ENCODE results near the gene IGF1. TPM values are rescaled to one million over a fixed set of nuclear protein-coding genes. Genes with fewer than 3 reads are reported as not detected.

IGF1 gene
- total RNA-seq, 2 donors from 2014 or later, result 15.8 to 44.8 TPM

- Histone ChIP-seq H3K4me3 (no peak overlapping the region), H3K27me3 (no peaks in the 10 kb centered on the region), H3K9me3 (no peaks in the 10 kb centered on the region), H3K36me3 (replicated peaks in 1 of 2; ENCODE audit: insufficient read depth in 1 of 2, low read depth in 2 of 2) (no peaks in the 10 kb centered on the region), H3K4me1 (no peaks in the 10 kb centered on the region), H3K27ac (no peak overlapping the region)
- TF ChIP-seq POLR2A (IDR thresholded peaks at IDR 0.05), result no peak
- TF ChIP-seq, protein P1, sequence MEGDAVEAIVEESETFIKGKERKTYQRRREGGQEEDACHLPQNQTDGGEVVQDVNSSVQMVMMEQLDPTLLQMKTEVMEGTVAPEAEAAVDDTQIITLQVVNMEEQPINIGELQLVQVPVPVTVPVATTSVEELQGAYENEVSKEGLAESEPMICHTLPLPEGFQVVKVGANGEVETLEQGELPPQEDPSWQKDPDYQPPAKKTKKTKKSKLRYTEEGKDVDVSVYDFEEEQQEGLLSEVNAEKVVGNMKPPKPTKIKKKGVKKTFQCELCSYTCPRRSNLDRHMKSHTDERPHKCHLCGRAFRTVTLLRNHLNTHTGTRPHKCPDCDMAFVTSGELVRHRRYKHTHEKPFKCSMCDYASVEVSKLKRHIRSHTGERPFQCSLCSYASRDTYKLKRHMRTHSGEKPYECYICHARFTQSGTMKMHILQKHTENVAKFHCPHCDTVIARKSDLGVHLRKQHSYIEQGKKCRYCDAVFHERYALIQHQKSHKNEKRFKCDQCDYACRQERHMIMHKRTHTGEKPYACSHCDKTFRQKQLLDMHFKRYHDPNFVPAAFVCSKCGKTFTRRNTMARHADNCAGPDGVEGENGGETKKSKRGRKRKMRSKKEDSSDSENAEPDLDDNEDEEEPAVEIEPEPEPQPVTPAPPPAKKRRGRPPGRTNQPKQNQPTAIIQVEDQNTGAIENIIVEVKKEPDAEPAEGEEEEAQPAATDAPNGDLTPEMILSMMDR (IDR thresholded peaks at IDR 0.05), result no peak
- intact Hi-C loops (cut with DNase I), result no loop called here
- WGBS, 2 donors, result 54 to 82% methylated on average over 3 of the region's 3 CpGs
- ATAC-seq, result no peak
- no peak for DNase-seq
Observed at GRCh38 chr12:102512523-102512922, 32.2 kb upstream of the IGF1 start.

- Histone ChIP-seq H3K4me1 (no peaks in the 10 kb centered on the region), H3K27ac (no peak overlapping the region), H3K36me3 (replicated peaks in 1 of 2; ENCODE audit: insufficient read depth in 1 of 2, low read depth in 2 of 2) (no peaks in the 10 kb centered on the region), H3K9me3 (no peaks in the 10 kb centered on the region), H3K4me3 (no peak overlapping the region), H3K27me3 (no peaks in the 10 kb centered on the region)
- DNase-seq (peak in 1 of 4 donors; percentile 13), ATAC-seq (no peak)
- intact Hi-C loops (cut with DNase I), result no loop called here
- no peak for TF ChIP-seq POLR2A (IDR thresholded peaks at IDR 0.05)
- TF ChIP-seq, protein P1 (IDR thresholded peaks at IDR 0.05), result no peak
- WGBS, 2 donors, result 15 to 20% methylated on average over 2 of the region's 2 CpGs
Observed at GRCh38 chr12:102511575-102511974, 31.2 kb upstream of the IGF1 start.

DNA sequence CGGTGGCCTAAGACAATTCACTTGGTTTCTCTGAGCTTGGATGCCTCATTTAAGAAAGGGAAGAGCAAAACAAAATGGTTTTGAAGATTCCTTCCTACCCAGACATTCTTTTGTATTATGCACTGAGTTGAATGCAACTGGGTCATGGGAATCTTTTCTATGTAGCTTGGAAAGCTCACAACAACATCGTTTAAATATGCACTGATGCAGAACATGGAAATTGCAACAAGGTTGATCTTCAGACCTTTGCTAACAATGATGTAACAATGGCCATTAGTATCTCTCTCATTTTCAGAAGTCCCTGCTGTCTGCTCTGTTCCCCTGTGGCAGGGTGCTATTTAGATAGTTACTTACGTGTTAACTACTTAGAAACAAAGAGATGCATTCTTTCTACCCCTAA is 30.1 kb upstream of the IGF1 start:
- no peaks in the 10 kb centered on the region for H3K27me3 ChIP-seq
- no peak overlapping the region for H3K4me3 ChIP-seq
- WGBS, 2 donors, result 52 to 54% methylated on average over 3 of the region's 3 CpGs
- no peaks in the 10 kb centered on the region for H3K9me3 ChIP-seq
- TF ChIP-seq POLR2A (IDR thresholded peaks at IDR 0.05), result no peak
- TF ChIP-seq, protein P1 (IDR thresholded peaks at IDR 0.05), result no peak
- DNase-seq (no peak), ATAC-seq (no peak)
- H3K27ac ChIP-seq, result no peak overlapping the region
- H3K4me1 ChIP-seq, result no peaks in the 10 kb centered on the region
- intact Hi-C loops (cut with DNase I), result no loop called here
- H3K36me3 ChIP-seq (replicated peaks in 1 of 2; ENCODE audit: insufficient read depth in 1 of 2, low read depth in 2 of 2), result no peaks in the 10 kb centered on the region

DNA sequence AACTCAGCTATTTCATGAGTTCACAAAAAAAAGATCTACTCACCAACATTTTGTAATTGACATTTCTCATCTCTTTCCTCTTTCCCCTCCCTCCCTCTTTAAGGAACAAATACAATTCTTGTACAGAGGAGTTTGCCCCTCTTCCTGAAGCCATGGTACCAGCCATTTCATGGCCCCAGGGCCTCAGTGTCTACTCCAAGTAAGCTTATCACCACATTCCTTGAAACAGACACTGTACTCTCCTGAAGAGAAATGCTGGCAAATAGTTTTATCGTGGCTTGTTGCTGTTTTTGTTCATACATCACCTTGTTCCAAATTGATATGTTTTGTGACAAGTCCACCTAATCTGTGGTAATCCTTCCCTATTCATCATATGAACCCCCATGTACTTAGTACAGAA is 29.7 kb upstream of the IGF1 start:
- Histone ChIP-seq H3K27ac (no peak overlapping the region), H3K4me3 (no peak overlapping the region), H3K4me1 (no peaks in the 10 kb centered on the region), H3K9me3 (no peaks in the 10 kb centered on the region), H3K27me3 (no peaks in the 10 kb centered on the region), H3K36me3 (replicated peaks in 1 of 2; ENCODE audit: insufficient read depth in 1 of 2, low read depth in 2 of 2) (no peaks in the 10 kb centered on the region)
- intact Hi-C loops (cut with DNase I), result no loop called here
- ATAC-seq, result no peak
- TF ChIP-seq, protein P1 (IDR thresholded peaks at IDR 0.05), result no peak
- TF ChIP-seq POLR2A (IDR thresholded peaks at IDR 0.05), result no peak
- WGBS, 2 donors, result 59 to 70% methylated on average over 1 of the region's 1 CpG
- no peak for DNase-seq

DNA sequence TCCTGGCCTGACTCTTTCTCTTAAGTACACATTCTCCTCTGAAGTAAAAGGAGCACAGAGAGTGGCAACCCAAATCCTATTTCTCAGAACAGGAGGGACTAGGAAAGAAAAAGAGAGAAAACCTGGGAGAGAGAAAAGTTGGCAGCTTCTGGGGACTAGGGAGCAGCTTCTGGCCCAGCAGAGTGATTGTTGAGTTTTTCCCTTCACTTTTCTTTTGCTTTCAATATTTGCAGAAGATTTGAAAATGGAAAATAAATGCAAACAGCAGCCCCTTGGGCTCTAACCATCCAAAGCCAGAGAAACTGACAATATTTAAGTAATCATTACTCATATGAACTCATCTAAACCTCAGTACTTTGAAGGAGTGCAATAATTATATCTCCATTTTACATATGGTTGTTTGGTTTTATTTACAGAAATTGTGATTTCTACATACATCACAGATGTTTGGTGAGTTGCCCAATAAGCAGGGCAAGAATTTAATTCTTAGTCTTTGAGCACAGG is 28.8 kb upstream of the IGF1 start:
- ATAC-seq (no peak), DNase-seq (no peak)
- Histone ChIP-seq H3K36me3 (replicated peaks in 1 of 2; ENCODE audit: insufficient read depth in 1 of 2, low read depth in 2 of 2) (no peaks in the 10 kb centered on the region), H3K27me3 (no peaks in the 10 kb centered on the region), H3K9me3 (no peaks in the 10 kb centered on the region), H3K4me3 (no peak overlapping the region), H3K4me1 (no peaks in the 10 kb centered on the region), H3K27ac (no peak overlapping the region)
- TF ChIP-seq, protein P1 (IDR thresholded peaks at IDR 0.05), result no peak
- TF ChIP-seq POLR2A (IDR thresholded peaks at IDR 0.05), result no peak
- intact Hi-C loops (cut with DNase I), result no loop called here
